Smooth muscle cell (in vitro differentiated cells): ENCODE data around the gene ARMC2. TPM values are rescaled to one million over a fixed set of nuclear protein-coding genes. Genes with fewer than 3 reads are reported as not detected.
A peak's percentile ranks its signal among the peaks of the same experiment; 100 is the strongest.

Experiments
- DNase-seq: peaks from one replicate; lab custom pipeline; 2025; ENCODE audit not compliant: unreplicated experiment; lab: John Stamatoyannopoulos, UW
- H2AFZ ChIP-seq: fragments of 200-600 bp; sonication (generic); 2 replicates; pipeline ENCODE4 v1.6.0; 2016; ENCODE audit warnings: antibody characterized with exemption, low read depth, mild to moderate bottlenecking
- H3F3A ChIP-seq: fragments of 200-600 bp; sonication (generic); 2 replicates; pipeline ENCODE4 v1.6.0; 2017; ENCODE audit warnings: antibody characterized with exemption, low read depth
- H3K27ac ChIP-seq: fragments of 200-600 bp; sonication (generic); 2 replicates; pipeline ENCODE4 v1.5.1; 2016; ENCODE audit warnings: low read depth, mild to moderate bottlenecking
- H3K27me3 ChIP-seq: fragments of 200-600 bp; sonication (generic); 2 replicates; pipeline ENCODE4 v1.6.1; 2016; ENCODE audit warnings: low read depth, mild to moderate bottlenecking
- H3K36me3 ChIP-seq: fragments of 200-600 bp; sonication (generic); 2 replicates; pipeline ENCODE4 v1.5.1; 2016; ENCODE audit warnings: low read depth
- H3K4me1 ChIP-seq: fragments of 200-600 bp; sonication (generic); 2 replicates; pipeline ENCODE4 v1.5.1; 2016; ENCODE audit warnings: low read depth
- H3K4me2 ChIP-seq: fragments of 200-600 bp; sonication (generic); 2 replicates; pipeline ENCODE4 v1.6.0; 2016; ENCODE audit warnings: mild to moderate bottlenecking
- H3K4me3 ChIP-seq: fragments of 200-600 bp; sonication (generic); 2 replicates; pipeline ENCODE4 v1.5.1; 2016; ENCODE audit warnings: mild to moderate bottlenecking
- H3K79me2 ChIP-seq: fragments of 200-600 bp; sonication (generic); 2 replicates; pipeline ENCODE4 v1.6.0; 2016; ENCODE audit warnings: low read depth, mild to moderate bottlenecking
- H3K9ac ChIP-seq: fragments of 200-600 bp; sonication (generic); 2 replicates; pipeline ENCODE4 v1.6.0; 2016; ENCODE audit warnings: low read depth
- H3K9me3 ChIP-seq: fragments of 200-600 bp; sonication (generic); replicated peaks from 2 replicates; pipeline ENCODE4 v1.5.1; 2016; ENCODE audit warnings: low read depth
- H4K20me1 ChIP-seq: fragments of 200-600 bp; sonication (generic); 2 replicates; pipeline ENCODE4 v1.6.0; 2016; ENCODE audit warnings: low read depth
- WGBS: methylation state at CpG from one replicate; pipeline ENCODE4 v1.1.7; 2016; ENCODE audit warnings: low lambda C conversion rate; 5-methylcytosine and 5-hydroxymethylcytosine counted together
- polyA plus RNA-seq: library from polyadenylated mRNA; unstranded; fragments of >200 nt; fragmentation: Nextera tagmentation; extraction: Ambion mirVana; gene quantifications from 2 replicates; pipeline ENCODE4 v1.2.1, GENCODE V29; 2016
- total RNA-seq: library from RNA; depleted of rRNA; stranded (reverse); fragments of >200 nt; gene quantifications from 2 replicates; pipeline ENCODE4 v1.2.3, GENCODE V29; 2014
- TF ChIP-seq, protein P1 (sequence below): fragments of 200-600 bp; sonication (generic); IDR thresholded peaks from 2 replicates; pipeline ENCODE4 v1.5.1; 2017; ENCODE audit warnings: borderline replicate concordance, mild to moderate bottlenecking, antibody characterized with exemption; ENCODE audit not compliant: insufficient read depth, poor library complexity, severe bottlenecking

The ARMC2 gene
- total and polyA plus RNA-seq, 2 experiments from 2014 or later: 2.0 to 2.6 TPM

DNA sequence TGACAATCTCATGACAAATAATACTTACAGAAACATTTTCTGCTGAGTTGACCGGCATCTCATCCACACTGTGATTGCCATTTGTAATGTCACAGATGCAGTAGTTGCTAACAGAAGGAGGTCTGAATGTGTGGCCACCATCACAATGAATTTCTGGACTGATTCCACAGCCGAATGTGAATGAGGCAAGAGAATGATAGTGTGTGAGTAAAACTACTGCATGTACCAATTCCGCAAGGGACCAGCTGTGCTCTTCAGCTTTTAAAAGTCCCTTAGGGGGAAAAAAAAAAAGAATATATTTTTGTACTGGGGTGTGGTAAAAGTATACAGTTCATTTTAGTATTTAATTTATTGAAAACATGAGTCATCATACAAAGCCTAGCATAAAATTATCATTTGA, 150.3 kb downstream of the ARMC2 start:
- H3K27me3 ChIP-seq: no peaks in the 10 kb centered on the region
- WGBS: 95% methylated on average over 3 of the region's 3 CpGs
- H3K4me1 ChIP-seq: peaks cover 12% of the 10 kb centered on the region
- no peaks in the 10 kb centered on the region for H3F3A ChIP-seq
- H3K36me3 ChIP-seq: peaks cover 7% of the 10 kb centered on the region
- H3K79me2 ChIP-seq: peaks cover 9% of the 10 kb centered on the region
- no peak overlapping the region for H3K4me2 ChIP-seq
- no peak overlapping the region for H3K27ac ChIP-seq
- no peak overlapping the region for H3K9ac ChIP-seq
- H4K20me1 ChIP-seq: peaks cover 24% of the 10 kb centered on the region
- no peak for DNase-seq
- H2AFZ ChIP-seq: no peak overlapping the region
- no peak overlapping the region for H3K4me3 ChIP-seq
- TF ChIP-seq, protein P1, sequence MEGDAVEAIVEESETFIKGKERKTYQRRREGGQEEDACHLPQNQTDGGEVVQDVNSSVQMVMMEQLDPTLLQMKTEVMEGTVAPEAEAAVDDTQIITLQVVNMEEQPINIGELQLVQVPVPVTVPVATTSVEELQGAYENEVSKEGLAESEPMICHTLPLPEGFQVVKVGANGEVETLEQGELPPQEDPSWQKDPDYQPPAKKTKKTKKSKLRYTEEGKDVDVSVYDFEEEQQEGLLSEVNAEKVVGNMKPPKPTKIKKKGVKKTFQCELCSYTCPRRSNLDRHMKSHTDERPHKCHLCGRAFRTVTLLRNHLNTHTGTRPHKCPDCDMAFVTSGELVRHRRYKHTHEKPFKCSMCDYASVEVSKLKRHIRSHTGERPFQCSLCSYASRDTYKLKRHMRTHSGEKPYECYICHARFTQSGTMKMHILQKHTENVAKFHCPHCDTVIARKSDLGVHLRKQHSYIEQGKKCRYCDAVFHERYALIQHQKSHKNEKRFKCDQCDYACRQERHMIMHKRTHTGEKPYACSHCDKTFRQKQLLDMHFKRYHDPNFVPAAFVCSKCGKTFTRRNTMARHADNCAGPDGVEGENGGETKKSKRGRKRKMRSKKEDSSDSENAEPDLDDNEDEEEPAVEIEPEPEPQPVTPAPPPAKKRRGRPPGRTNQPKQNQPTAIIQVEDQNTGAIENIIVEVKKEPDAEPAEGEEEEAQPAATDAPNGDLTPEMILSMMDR: no peak
- H3K9me3 ChIP-seq: no peaks in the 10 kb centered on the region

DNA sequence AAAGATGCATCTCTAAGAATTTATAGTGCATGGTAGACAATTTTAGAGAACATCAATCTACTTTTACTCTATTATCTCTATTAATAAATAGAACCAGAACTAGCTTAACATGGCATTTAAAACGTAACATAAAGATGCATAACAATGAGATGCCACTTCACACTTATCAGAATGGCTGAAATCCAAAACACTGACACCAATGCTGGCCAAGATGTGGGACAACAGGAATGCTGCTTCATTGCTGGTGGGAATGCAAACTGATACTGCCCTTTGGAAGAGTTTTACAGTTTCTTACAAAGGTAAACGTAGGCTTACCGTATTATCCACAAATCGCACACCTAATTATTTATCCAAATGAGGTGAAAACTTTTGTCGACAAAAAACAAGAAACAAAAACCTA, 151.2 kb downstream of the ARMC2 start:
- H3K9me3 ChIP-seq: no peaks in the 10 kb centered on the region
- H3K27me3 ChIP-seq: no peaks in the 10 kb centered on the region
- H3K36me3 ChIP-seq: peaks cover 6% of the 10 kb centered on the region
- peaks cover 19% of the 10 kb centered on the region for H3K79me2 ChIP-seq
- no peak overlapping the region for H3K4me2 ChIP-seq
- H3F3A ChIP-seq: no peaks in the 10 kb centered on the region
- 89% methylated on average over 5 of the region's 5 CpGs for WGBS
- H3K27ac ChIP-seq: no peak overlapping the region
- no peak overlapping the region for H3K4me3 ChIP-seq
- peaks cover 33% of the 10 kb centered on the region for H4K20me1 ChIP-seq
- H3K4me1 ChIP-seq: peaks cover 12% of the 10 kb centered on the region
- DNase-seq: no peak
- no peak overlapping the region for H2AFZ ChIP-seq
- TF ChIP-seq, protein P1: no peak
- H3K9ac ChIP-seq: no peak overlapping the region

DNA sequence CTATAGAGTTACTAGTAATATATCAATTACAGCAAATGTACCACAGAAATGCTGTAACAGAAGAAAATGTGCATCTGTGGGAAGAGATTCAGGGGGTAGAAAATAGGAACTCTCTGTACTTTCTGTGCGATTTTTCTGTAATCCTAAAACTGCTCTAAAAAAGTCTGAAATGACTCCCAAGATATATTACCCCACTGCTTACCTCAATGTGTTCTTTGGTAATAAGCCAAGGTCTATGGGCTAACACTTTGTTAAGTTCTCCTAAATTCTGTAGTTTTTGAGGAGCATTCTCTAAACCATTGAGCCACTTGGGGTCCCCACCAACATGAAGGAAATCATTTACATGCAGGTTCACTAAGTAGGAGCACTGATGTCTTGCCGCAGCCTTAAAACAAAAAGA, 152.1 kb downstream of the ARMC2 start:
- Histone ChIP-seq H3K36me3 (peaks cover 6% of the 10 kb centered on the region), H3K9ac (no peak overlapping the region), H3F3A (no peaks in the 10 kb centered on the region), H4K20me1 (peaks cover 42% of the 10 kb centered on the region), H3K27me3 (no peaks in the 10 kb centered on the region), H3K79me2 (peaks cover 27% of the 10 kb centered on the region), H3K4me1 (peaks cover 12% of the 10 kb centered on the region), H3K4me2 (no peak overlapping the region), H2AFZ (no peak overlapping the region), H3K4me3 (no peak overlapping the region), H3K27ac (peak overlapping the region; percentile 42), H3K9me3 (no peaks in the 10 kb centered on the region)
- TF ChIP-seq, protein P1: no peak
- WGBS: 93% methylated on average over 2 of the region's 2 CpGs
- no peak for DNase-seq

DNA sequence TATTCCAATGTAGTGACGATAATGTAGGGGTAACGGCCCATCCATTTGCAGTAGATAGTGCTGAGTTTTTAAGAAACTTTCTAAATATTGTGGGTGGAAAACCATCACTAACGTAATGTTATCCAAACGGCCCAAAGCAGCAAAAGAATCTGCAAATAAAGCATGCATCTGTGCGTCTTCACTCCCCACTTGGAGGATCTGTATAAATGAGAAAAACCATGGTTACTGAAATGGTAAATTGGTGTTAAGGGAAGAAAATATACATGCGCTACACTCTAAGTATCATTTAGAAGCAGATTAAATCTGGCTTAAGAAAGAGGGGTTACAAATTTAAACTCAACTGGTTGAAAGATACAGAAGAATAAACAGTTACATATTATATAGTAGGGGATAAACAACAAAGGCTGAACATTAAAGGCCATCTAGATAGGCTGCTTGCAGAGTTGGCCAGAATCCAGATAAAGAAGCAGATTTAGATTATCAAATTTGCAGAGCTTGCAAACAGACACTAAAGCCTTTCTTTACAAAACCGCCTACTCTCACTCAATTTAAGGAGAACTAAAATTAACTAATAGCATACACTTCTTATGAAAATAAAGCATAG, 153.2 kb downstream of the ARMC2 start:
- DNase-seq: no peak
- no peak overlapping the region for H3K9ac ChIP-seq
- H3K4me1 ChIP-seq: peaks cover 12% of the 10 kb centered on the region
- H3K27ac ChIP-seq: peak overlapping the region; percentile 42
- H2AFZ ChIP-seq: no peak overlapping the region
- H4K20me1 ChIP-seq: peaks cover 53% of the 10 kb centered on the region
- no peaks in the 10 kb centered on the region for H3F3A ChIP-seq
- H3K4me3 ChIP-seq: peak overlapping the region; percentile 15
- WGBS: 29% methylated on average over 7 of the region's 7 CpGs
- H3K27me3 ChIP-seq: no peaks in the 10 kb centered on the region
- no peaks in the 10 kb centered on the region for H3K9me3 ChIP-seq
- TF ChIP-seq, protein P1: no peak
- H3K36me3 ChIP-seq: peaks cover 6% of the 10 kb centered on the region
- H3K4me2 ChIP-seq: peak overlapping the region; percentile 42
- H3K79me2 ChIP-seq: peaks cover 39% of the 10 kb centered on the region
